ENCODE data around the gene SYT7.

DNA sequence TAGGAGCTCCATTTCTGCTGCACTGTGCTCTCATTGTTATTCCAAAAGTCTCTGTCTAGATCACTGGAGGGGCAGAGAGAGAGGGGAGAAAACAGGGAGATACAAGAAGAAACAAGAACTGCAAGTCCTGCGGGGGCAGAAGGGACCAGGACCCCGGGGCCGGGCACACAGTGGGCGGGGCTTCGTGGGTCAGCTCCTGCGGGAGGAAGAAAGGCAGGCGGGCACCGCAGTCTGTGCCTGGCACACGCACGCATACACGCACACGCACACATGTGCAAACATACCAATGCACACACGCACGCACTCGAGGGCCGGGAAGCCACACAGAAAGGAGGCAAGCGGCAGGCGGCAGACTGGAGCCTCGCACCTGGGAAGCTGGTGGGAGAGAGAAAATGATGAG, 33.6 kb downstream of the SYT7 start:
- TF ChIP-seq POLR2A (IDR thresholded peaks at IDR 0.05) (no peak), CTCF (IDR thresholded peaks at IDR 0.05) (no peak)
